Stimulated activated CD4-positive, alpha-beta T cell treated with anti-CD3 and anti-CD28 coated beads, Interleukin-4, amount 100 ng/mL, for 24 hours (primary cell): ENCODE results near the gene CLIC6.
"Not testable (repeated sequence)": the region's sequence is repeated elsewhere in the genome, so short reads cannot be mapped to it uniquely, and the experiment has no call there.

ENCODE experiments used
- DNase-seq: peaks from one replicate; pipeline ENCODE4 v3.0.0-alpha.2; 2020

Gene CLIC6

GRCh38 chr21:34693192-34693810 lies 24.5 kb downstream of the CLIC6 start:
- DNase-seq: peak; percentile 58

GRCh38 chr21:34695434-34695833 lies 26.6 kb downstream of the CLIC6 start:
- DNase-seq: no peak

- DNase-seq: no peak
Measured at GRCh38 chr21:34696121-34696520, 27.3 kb downstream of the CLIC6 start.

GRCh38 chr21:34697826-34698225 lies 29.0 kb downstream of the CLIC6 start:
- no peak for DNase-seq

- no peak for DNase-seq
Measured at GRCh38 chr21:34698270-34699015, 29.6 kb downstream of the CLIC6 start.

- DNase-seq: no peak
Measured at GRCh38 chr21:34700605-34701004, 31.8 kb downstream of the CLIC6 start.

GRCh38 chr21:34701726-34702125 lies 32.9 kb downstream of the CLIC6 start:
- DNase-seq: no peak

GRCh38 chr21:34702341-34703170 lies 33.8 kb downstream of the CLIC6 start:
- DNase-seq: no peak

- no peak for DNase-seq
Measured at GRCh38 chr21:34703571-34703970, 34.8 kb downstream of the CLIC6 start.

- DNase-seq: no peak
Measured at GRCh38 chr21:34704119-34704518, 35.3 kb downstream of the CLIC6 start.

- no peak for DNase-seq
Measured at GRCh38 chr21:34705011-34705410, 36.2 kb downstream of the CLIC6 start.

- DNase-seq: no peak
Measured at GRCh38 chr21:34706337-34706736, 37.5 kb downstream of the CLIC6 start.

- peak; percentile 54 for DNase-seq
Measured at GRCh38 chr21:34707876-34708325, 39.1 kb downstream of the CLIC6 start.

- DNase-seq: no peak
Measured at GRCh38 chr21:34713621-34714020, 44.8 kb downstream of the CLIC6 start.

GRCh38 chr21:34715518-34715917 lies 46.7 kb downstream of the CLIC6 start:
- no peak for DNase-seq

GRCh38 chr21:34715985-34716596 lies 47.3 kb downstream of the CLIC6 start:
- DNase-seq: no peak

- not testable (repeated sequence) for DNase-seq
Measured at GRCh38 chr21:34718529-34718928, 49.7 kb downstream of the CLIC6 start.

- DNase-seq: peak; percentile 31
Measured at GRCh38 chr21:34722684-34723300, 54.0 kb downstream of the CLIC6 start.

- no peak for DNase-seq
Measured at GRCh38 chr21:34724131-34724856, 55.5 kb downstream of the CLIC6 start.

GRCh38 chr21:34724857-34725195 lies 56.0 kb downstream of the CLIC6 start:
- DNase-seq: no peak

GRCh38 chr21:34726627-34727337 lies 58.0 kb downstream of the CLIC6 start:
- no peak for DNase-seq
